ENCODE results near the gene MARK2.

MARK2 gene

DNA sequence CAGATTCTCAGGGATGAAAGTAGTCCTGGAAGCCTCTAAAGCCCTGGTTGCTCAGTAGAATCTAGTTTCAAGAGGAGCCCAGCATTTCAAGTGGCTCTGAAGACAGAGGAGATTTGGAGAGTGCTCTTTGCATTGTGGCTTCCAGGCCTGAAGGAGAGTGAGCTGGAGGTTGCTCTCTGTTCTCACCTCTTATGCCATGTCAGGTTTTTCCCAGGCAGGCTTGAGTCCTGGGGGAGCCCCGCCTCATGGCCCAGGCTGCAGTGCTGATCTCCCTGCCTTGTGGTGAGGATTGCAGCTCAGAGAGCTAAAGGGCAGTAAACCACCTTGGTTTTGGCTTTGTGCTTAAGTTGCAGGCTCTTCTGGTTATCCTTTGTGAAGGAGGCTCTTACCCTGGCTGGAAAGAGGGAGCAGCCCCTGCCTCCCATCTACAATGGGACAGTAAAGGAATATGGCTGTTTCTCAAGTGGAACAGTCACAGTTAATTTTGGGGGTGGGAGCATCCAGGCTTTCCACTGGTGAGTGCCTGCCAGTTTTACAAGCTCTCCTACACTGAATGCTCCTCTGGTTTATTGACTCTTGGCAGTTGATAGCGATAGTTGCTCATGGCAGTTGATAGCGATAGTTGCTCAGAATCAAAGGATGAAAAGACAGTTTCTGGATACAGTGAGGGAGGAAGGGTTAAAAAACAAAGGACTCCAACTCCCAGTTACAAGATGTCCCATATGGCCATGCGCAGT lies 45.5 kb downstream of the MARK2 start:
- no peak for DNase-seq

DNA sequence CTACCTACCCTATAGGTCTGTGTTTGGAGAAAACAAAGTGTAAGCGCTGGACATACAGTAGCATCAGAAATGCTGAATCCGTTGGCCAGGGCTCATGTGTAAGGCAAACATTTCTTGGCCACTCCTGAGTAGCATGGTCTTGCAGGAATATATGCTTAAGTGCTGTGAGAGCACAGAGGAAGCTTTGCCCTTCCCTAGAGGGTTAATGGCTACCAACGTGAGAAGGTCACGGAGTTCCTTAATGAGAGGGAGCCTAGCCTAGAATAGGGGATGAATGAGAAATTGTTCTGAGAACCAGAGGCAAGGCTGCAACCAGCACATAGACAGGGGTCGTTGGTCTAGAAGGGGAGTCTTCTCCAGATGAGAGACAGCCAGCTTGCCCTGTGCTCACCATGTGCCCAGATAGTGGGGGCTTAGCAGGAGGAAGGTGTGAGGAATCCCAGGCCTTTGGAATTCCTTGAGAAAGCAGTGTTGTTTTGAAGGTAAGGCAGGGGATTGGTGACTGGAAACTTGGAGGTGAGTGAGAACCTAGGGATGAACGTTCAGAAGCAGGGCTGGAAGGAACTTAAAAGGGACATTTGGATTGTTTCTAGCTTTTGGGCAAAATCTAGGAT lies 48.6 kb downstream of the MARK2 start:
- DNase-seq, result no peak

DNA sequence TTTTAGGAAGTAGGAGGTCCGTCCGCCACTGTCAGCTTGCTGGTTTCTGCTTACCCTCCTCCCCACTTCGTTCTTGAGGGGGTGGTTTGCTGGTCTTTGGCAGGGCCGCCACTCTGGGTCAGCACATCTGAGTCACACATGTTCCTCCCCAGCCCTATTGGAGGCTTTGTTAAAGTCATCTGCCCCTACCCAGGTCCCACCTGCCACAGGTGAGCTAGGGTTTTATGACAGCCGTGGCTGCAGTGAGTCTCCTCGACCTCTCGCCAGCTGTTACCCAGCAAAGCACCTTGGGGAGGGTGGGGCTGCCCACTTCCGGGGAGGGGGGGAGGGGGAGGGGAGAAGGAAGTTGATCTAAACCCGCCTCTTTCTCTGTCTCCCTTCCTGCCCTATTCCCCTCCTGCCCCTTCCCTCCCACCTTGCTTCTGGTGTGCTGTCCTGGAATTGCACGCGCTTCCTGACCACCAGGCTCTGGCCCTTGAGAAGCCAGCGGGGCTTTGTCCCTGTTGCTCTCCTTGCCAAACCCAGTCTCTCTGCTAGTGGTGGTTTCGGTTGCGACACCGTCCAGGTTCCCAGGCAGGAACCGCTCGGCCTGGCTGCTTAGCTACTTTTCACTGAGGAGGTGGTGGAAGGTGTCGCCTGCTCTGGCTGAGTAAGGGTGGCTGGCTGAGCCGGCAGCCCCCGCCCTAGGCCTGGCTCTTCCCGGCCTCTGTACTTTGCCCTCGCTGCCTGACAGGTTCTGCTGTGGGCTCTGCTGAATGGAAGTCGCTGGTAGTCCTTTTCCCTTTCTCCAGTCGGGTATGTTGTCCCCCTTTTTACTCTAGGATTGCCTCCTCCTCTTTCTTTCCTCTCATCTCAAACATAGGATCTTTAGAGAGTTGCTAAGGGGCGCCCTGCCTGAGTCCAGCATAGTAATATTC lies 49.5 kb downstream of the MARK2 start:
- peak; percentile 62 for DNase-seq

- no peak for DNase-seq
Observed at GRCh38 chr11:63889344-63889743, 50.4 kb downstream of the MARK2 start.

DNA sequence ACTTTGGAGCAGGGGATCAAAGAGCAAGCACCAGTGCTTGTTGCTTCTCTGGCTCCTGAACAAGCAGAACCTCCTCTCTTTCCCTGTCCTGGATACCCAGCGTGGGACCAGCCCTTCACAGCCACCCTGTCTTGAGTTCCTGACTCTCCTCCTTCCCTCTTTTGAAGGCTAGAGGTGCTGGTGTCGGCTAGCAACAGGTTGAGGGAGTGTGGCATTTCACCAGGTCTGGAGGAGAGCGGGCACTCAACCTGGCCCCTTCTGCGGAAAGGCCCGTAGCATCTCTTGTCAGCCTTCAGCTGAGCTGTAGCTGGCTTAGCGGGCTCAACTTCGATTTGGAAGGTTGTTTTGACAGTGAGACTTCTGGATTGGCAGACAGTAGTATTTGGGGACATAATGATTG lies 51.5 kb downstream of the MARK2 start:
- DNase-seq, result no peak

GRCh38 chr11:63892228-63892627 lies 53.3 kb downstream of the MARK2 start:
- DNase-seq, result no peak

- DNase-seq, result no peak
Observed at GRCh38 chr11:63893355-63893754, 54.4 kb downstream of the MARK2 start.

DNA sequence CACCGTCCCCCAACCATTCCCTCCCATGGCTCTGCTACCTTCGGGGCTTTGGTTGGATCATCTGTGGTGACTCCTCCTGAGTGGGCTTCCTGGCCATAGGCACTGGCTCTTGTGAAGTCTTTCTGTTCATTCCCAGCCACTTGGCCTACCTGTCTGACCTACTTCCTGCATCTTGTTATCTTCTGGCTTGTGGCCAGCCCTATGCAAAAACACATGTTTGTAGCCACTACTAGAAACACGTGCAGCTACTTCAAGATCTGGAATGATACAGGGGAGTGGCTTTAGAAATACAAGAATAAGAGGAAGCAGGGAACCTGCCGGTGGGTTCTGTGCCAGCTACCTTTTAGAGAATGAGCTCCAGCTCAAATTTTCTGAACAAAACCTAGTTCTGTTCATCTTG lies 57.2 kb downstream of the MARK2 start:
- no peak for DNase-seq

GRCh38 chr11:63897459-63898146 lies 58.7 kb downstream of the MARK2 start:
- no peak for DNase-seq

DNA sequence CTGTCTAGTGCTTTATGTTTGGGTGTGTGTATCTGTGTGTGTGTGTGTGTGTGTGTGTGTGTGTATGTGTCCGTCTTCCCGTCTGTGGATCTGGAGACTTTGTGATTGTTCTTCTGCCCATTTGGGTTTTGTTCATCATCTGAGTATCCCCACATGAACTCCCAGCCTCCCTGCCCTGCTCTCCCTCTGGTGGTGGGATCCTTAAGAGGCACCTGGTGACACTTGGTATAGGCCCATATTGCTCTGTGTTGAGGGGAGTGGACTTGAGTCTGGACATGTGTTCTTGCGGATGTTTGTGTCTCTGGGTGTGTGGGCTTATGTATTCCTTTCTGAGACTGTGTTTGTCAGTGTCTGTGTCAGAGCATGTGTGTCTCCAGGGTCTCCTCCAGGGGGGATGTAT lies 62.8 kb downstream of the MARK2 start:
- no peak for DNase-seq

DNA sequence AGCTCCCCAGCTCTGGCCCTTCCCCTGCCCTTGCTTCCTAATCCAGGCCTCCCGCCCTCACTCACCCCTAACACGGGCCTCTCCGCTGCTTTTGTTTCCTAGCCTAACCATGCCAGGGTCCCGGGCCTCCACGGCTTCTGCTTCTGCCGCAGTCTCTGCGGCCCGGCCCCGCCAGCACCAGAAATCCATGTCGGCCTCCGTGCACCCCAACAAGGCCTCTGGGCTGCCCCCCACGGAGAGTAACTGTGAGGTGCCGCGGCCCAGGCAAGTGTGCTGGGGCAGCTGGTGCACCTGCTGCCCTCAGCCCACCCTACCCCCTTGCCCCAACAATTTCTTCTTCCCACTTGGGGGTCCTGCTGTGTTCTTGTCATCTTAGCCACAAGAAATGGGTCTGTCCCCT lies 65.0 kb downstream of the MARK2 start:
- no peak for DNase-seq

- no peak for DNase-seq
Observed at GRCh38 chr11:63904743-63905142, 65.8 kb downstream of the MARK2 start.

DNA sequence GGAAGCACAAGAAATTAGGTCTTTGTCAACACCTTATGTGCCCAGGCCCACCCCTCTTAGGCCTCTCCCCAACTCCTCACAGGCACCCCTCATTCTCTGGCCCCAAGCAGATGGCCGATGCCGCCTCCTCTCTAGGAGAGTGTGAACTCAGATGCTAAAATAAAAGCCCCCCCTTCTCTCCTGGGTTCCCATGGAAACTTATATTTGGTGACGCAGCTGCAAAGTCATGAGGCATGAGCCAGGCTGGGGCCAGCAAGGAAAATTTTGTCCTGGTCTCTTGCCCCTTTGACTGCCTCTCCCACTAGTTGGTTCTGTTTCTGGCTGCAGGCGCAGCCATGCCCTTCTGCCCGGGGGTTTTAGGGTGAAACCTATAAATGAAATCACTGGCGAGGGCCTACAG lies 66.3 kb downstream of the MARK2 start:
- DNase-seq, result no peak

GRCh38 chr11:63906087-63906486 lies 67.2 kb downstream of the MARK2 start:
- DNase-seq, result no peak

DNA sequence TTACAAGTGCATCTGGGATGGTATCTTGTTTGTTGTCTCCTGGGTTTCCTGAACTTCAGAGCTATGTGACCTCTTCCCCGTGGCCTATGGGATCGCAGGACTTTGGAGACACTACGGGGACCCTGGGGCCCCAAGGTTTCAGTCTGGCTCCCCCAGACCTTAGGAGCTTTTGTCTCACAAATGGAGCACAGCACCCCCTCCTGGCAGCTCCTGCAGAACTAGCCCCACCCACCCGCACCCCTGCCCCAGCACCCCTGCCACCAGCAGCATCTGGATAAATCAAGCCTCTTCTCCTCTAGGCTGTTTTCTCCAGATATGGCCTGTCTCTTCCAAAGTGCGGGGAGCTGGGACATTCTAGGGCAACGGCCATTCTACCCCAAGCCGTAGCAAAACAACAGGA lies 67.7 kb downstream of the MARK2 start:
- peak; percentile 57 for DNase-seq

- no peak for DNase-seq
Observed at GRCh38 chr11:63907063-63907462, 68.2 kb downstream of the MARK2 start.

GRCh38 chr11:63907808-63908530 lies 69.1 kb downstream of the MARK2 start:
- no peak for DNase-seq

DNA sequence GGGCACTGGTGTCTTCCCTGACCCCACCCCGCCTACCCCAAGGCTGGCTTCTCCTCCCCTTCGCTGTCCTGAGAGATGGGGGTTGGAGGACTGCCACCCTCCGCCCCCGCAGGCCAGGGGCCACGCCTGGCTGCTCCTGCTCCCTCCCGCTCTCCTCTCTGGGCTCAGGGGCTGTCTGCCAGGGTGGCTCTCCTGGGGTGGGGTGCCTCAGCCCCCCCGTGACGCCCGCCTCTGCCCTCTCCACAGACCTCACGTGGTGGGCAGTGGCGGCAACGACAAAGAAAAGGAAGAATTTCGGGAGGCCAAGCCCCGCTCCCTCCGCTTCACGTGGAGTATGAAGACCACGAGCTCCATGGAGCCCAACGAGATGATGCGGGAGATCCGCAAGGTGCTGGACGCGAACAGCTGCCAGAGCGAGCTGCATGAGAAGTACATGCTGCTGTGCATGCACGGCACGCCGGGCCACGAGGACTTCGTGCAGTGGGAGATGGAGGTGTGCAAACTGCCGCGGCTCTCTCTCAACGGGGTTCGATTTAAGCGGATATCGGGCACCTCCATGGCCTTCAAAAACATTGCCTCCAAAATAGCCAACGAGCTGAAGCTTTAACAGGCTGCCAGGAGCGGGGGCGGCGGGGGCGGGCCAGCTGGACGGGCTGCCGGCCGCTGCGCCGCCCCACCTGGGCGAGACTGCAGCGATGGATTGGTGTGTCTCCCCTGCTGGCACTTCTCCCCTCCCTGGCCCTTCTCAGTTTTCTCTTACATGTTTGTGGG lies 69.9 kb downstream of the MARK2 start:
- DNase-seq, result no peak

DNA sequence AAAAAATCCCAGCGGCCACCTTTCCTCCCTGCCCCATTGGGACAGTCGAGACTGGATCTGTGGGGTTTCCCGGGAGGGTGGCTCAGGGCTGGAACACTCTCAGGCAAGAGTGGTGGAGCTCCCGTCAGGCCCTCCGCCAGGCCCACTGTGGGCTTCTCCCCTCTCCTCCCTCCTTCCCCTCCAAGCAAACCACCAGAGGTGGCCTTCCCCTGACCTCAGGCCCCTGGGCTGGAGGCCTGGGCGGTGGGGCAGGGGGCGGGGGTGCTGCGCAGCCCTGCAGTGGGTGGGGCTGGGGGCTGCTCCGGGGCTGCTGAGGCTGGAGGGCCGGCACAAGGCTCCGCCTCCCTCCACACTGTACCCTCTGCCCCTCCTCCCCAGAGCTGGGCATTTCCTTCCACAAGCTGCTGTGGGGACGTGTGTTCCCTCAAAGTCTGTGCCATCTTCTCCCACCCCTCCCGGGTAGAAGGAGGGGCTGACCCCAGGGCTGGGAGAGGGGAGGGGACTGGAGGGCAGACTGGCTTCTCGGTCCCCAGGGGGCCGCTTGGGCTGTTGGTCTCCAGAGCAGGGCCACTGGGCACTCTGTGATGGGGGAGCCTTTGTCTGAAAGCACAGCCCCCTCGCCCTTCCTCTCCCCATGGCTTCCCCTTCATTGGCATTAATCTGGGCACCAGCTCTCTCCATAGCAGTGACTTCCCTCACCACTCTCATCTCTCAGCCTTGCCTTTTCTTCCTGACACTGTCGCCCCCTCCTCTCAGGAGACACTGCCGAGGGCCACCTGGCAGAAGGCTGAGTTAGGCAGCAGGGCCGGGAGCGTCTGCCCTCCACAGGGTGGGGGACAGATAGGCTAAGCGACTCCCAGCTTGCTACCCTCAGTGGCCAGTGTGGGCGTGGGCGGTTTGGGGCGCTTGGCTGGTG lies 70.9 kb downstream of the MARK2 start:
- no peak for DNase-seq

DNA sequence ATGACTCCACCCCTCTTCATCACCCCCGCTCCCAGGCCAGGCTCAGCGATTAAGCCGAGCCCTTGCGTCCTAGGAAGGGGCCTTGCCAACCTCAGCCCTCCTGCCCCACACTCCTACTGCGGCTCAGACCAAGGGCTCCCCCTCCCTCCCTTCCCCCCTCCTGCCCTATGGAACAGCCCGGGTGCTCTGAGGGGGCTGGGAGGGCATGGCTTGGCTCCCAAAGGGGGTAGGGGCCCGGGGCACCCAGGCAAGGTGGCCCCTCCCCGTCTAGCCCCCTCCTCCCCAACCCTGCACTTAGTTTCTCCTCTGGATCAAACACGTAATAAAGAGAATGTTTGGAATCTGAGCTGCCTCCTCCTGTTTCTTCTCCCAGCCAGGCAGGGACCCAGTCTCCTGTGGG lies 71.8 kb downstream of the MARK2 start:
- DNase-seq, result no peak

GRCh38 chr11:63911440-63911839 lies 72.5 kb downstream of the MARK2 start:
- no peak for DNase-seq
